G401.6 (cell line): Measurements from ENCODE around the gene ATRX.
"Not testable (repeated sequence)": the region's sequence is repeated elsewhere in the genome, so short reads cannot be mapped to it uniquely, and the experiment has no call there.

Experiments used
- FAIRE-seq: peaks from 2 replicates; lab custom pipeline; 2012; peaks lifted over from hg19 to GRCh38; lab: Jason Lieb, UNC

The ATRX gene

GRCh38 chrX:77785486-77786364 is at the start of gene ATRX:
Gene ATRX, minus strand, starts transcription at chrX:77786216. Its CDS starts 215 bp downstream, at chrX:77786001.
- peak; percentile 85 for FAIRE-seq

GRCh38 chrX:77831544-77831943 is 45.5 kb upstream of the ATRX start:
- not testable (repeated sequence) for FAIRE-seq

GRCh38 chrX:77821989-77822388 is 36.0 kb upstream of the ATRX start:
- FAIRE-seq, result not testable (repeated sequence)

GRCh38 chrX:77820091-77820727 is 34.2 kb upstream of the ATRX start:
- FAIRE-seq, result no peak

- no peak for FAIRE-seq
Measured at GRCh38 chrX:77814210-77814609, 28.2 kb upstream of the ATRX start.

GRCh38 chrX:77802201-77802600 is 16.2 kb upstream of the ATRX start:
- FAIRE-seq, result no peak

- FAIRE-seq, result no peak
Measured at GRCh38 chrX:77795124-77795523, 9.1 kb upstream of the ATRX start.

- FAIRE-seq, result no peak
Measured at GRCh38 chrX:77793946-77794345, 7.9 kb upstream of the ATRX start.

- FAIRE-seq, result peak; percentile 36
Measured at GRCh38 chrX:77788050-77788449, 2.0 kb upstream of the ATRX start.

- no peak for FAIRE-seq
Measured at GRCh38 chrX:77786365-77786680, 307 bp upstream of the ATRX start.

GRCh38 chrX:77779695-77780094 is 6.3 kb downstream of the ATRX start:
- FAIRE-seq, result no peak

- FAIRE-seq, result no peak
Measured at GRCh38 chrX:77776659-77777058, 9.4 kb downstream of the ATRX start.

GRCh38 chrX:77771601-77772000 is 14.4 kb downstream of the ATRX start:
- no peak for FAIRE-seq

GRCh38 chrX:77768787-77769186 is 17.2 kb downstream of the ATRX start:
- FAIRE-seq, result no peak

GRCh38 chrX:77766212-77766611 is 19.8 kb downstream of the ATRX start:
- not testable (repeated sequence) for FAIRE-seq

GRCh38 chrX:77755561-77755960 is 30.5 kb downstream of the ATRX start:
- no peak for FAIRE-seq

GRCh38 chrX:77753942-77754341 is 32.1 kb downstream of the ATRX start:
- FAIRE-seq, result not testable (repeated sequence)

- no peak for FAIRE-seq
Measured at GRCh38 chrX:77749695-77750094, 36.3 kb downstream of the ATRX start.

GRCh38 chrX:77743720-77744119 is 42.3 kb downstream of the ATRX start:
- FAIRE-seq, result no peak

GRCh38 chrX:77742788-77743476 is 43.1 kb downstream of the ATRX start:
- no peak for FAIRE-seq

GRCh38 chrX:77740376-77740905 is 45.6 kb downstream of the ATRX start:
- no peak for FAIRE-seq

GRCh38 chrX:77733342-77733741 is 52.7 kb downstream of the ATRX start:
- FAIRE-seq, result no peak
